IMR-90 (cell line): ENCODE data around the gene CDHR1. TPM values are rescaled to one million over a fixed set of nuclear protein-coding genes. Genes with fewer than 3 reads are reported as not detected.

Experiments
- ATAC-seq: fragments of 200-7000 bp; cut with Tn5 transposase; 2 replicates; pipeline ENCODE4 v1.9.1; 2020; ENCODE audit warnings: low read depth, mild to moderate bottlenecking, moderate library complexity
- BruUV-seq: library from RNA; stranded (reverse); fragments of 400-500 nt; replicated peaks from 2 replicates; lab custom pipeline; 2021; lab: Mats Ljungman, UMichigan
- CTCF ChIA-PET: fragments of 300-600 bp; formaldehyde crosslinking; extraction: SDS; loops from one replicate; lab custom pipeline; 2021; ENCODE audit warnings: antibody characterized with exemption; lab: Yijun Ruan, JAX
- POLR2A ChIA-PET: fragments of 300-600 bp; sonication (Branson Sonifier 250); formaldehyde crosslinking; loops from one replicate; lab custom pipeline; 2022; ENCODE audit warnings: antibody characterized with exemption; ENCODE audit not compliant: unreplicated experiment; lab: Charles Lee
- DNase-seq: peaks from one replicate; pipeline ENCODE4 v3.0.0; 2013
- H2AFZ ChIP-seq: replicated peaks from 2 replicates; pipeline ENCODE3; 2013; ENCODE audit warnings: low read length, mild to moderate bottlenecking; ENCODE audit not compliant: poor library complexity
- H2AK5ac ChIP-seq: 2 replicates; pipeline ENCODE4 v1.6.1; 2013; ENCODE audit warnings: low read depth, low read length, inconsistent platforms
- H2AK9ac ChIP-seq: replicated peaks from 2 replicates; pipeline ENCODE3; 2013; ENCODE audit warnings: mild to moderate bottlenecking, low read depth, low read length, moderate library complexity; ENCODE audit not compliant: poor library complexity
- H2BK120ac ChIP-seq: 2 replicates; pipeline ENCODE4 v1.6.1; 2013; ENCODE audit warnings: low read depth, low read length, inconsistent platforms
- H2BK15ac ChIP-seq: 3 replicates; pipeline ENCODE4 v1.6.1; 2013; ENCODE audit warnings: low read depth, low read length, inconsistent platforms
- H2BK20ac ChIP-seq: 2 replicates; pipeline ENCODE4 v1.6.1; 2013; ENCODE audit warnings: low read depth, mild to moderate bottlenecking, inconsistent platforms, low read length, moderate library complexity
- H2BK5ac ChIP-seq: 2 replicates; pipeline ENCODE4 v1.6.1; 2013; ENCODE audit warnings: mild to moderate bottlenecking, low read depth, low read length, inconsistent platforms; ENCODE audit not compliant: poor library complexity, severe bottlenecking
- H3K14ac ChIP-seq: replicated peaks from 2 replicates; pipeline ENCODE4 v1.6.1; 2013; ENCODE audit warnings: low read depth, low read length, inconsistent platforms
- H3K18ac ChIP-seq: 2 replicates; pipeline ENCODE4 v1.6.1; 2013; ENCODE audit warnings: low read depth, low read length, control low read depth
- H3K23ac ChIP-seq: 2 replicates; pipeline ENCODE4 v1.6.1; 2013; ENCODE audit warnings: low read depth, low read length, inconsistent platforms
- H3K27ac ChIP-seq: 2 replicates; pipeline ENCODE4 v1.5.1; 2013; ENCODE audit warnings: mild to moderate bottlenecking, control low read depth, low read length; ENCODE audit not compliant: insufficient read depth
- H3K27me3 ChIP-seq: 2 replicates; pipeline ENCODE4 v1.6.1; 2013; ENCODE audit warnings: low read length; ENCODE audit not compliant: control insufficient read depth, insufficient read depth
- H3K36me3 ChIP-seq: 2 replicates; pipeline ENCODE4 v1.6.1; 2013; ENCODE audit warnings: low read length, mixed read lengths; ENCODE audit not compliant: control insufficient read depth, insufficient read depth
- H3K4ac ChIP-seq: 2 replicates; pipeline ENCODE4 v1.6.1; 2013; ENCODE audit warnings: low read depth, low read length, inconsistent platforms
- H3K4me1 ChIP-seq: 2 replicates; pipeline ENCODE4 v1.6.1; 2013; ENCODE audit warnings: low read length, mixed read lengths; ENCODE audit not compliant: control insufficient read depth, insufficient read depth
- H3K4me2 ChIP-seq: 2 replicates; pipeline ENCODE4 v1.6.1; 2013; ENCODE audit warnings: low read depth, mild to moderate bottlenecking, control low read depth, low read length, moderate library complexity
- H3K4me3 ChIP-seq: 2 replicates; pipeline ENCODE4 v1.5.1; 2013; ENCODE audit warnings: low read depth, mild to moderate bottlenecking, control low read depth, low read length, moderate library complexity; ENCODE audit not compliant: insufficient read depth
- H3K56ac ChIP-seq: 2 replicates; pipeline ENCODE4 v1.6.1; 2013; ENCODE audit warnings: low read length, inconsistent platforms; ENCODE audit not compliant: insufficient read depth; ENCODE audit errors: extremely low read depth
- H3K79me1 ChIP-seq, 2 experiments: 2 replicates each; pipeline ENCODE4 v1.6.1; 2013; ENCODE audit warnings: low read length in 2 of 2, inconsistent platforms in 1 of 2, low read depth in 1 of 2
- H3K9ac ChIP-seq: 2 replicates; pipeline ENCODE4 v1.6.1; 2013; ENCODE audit warnings: low read depth, low read length, control low read depth
- H3K9me1 ChIP-seq: 2 replicates; pipeline ENCODE4 v1.6.1; 2013; ENCODE audit warnings: low read length, inconsistent platforms; ENCODE audit not compliant: insufficient read depth
- H3K9me3 ChIP-seq: 2 replicates; pipeline ENCODE4 v1.6.1; 2013; ENCODE audit warnings: low read length; ENCODE audit not compliant: control insufficient read depth, insufficient read depth
- H4K20me1 ChIP-seq: 2 replicates; pipeline ENCODE4 v1.6.1; 2013; ENCODE audit warnings: low read length, inconsistent platforms; ENCODE audit not compliant: insufficient read depth
- H4K5ac ChIP-seq: 2 replicates; pipeline ENCODE4 v1.6.1; 2013; ENCODE audit warnings: mild to moderate bottlenecking, low read depth, low read length, control low read depth
- H4K8ac ChIP-seq, 2 experiments: 2 replicates each; pipeline ENCODE4 v1.6.1; 2013; ENCODE audit warnings: low read depth in 2 of 2, low read length in 2 of 2, control low read depth in 1 of 2, inconsistent platforms in 1 of 2
- H4K91ac ChIP-seq: 2 replicates; pipeline ENCODE4 v1.6.1; 2013; ENCODE audit warnings: low read depth, low read length, inconsistent platforms; ENCODE audit not compliant: insufficient read depth
- BHLHE40 ChIP-seq: fragments of 150-350 bp; IDR thresholded peaks from 2 replicates; pipeline ENCODE4 v1.6.1; 2016; ENCODE audit warnings: mild to moderate bottlenecking, low read depth, low read length
- CEBPB ChIP-seq: IDR thresholded peaks from 2 replicates; pipeline ENCODE4 v1.6.1; 2012; ENCODE audit warnings: low read depth, low read length, improper control_type of control experiment
- CHD1 ChIP-seq: IDR thresholded peaks from 2 replicates; pipeline ENCODE4 v1.6.1; 2012; ENCODE audit warnings: low read depth, low read length, improper control_type of control experiment
- FOS ChIP-seq: fragments of 150-350 bp; IDR thresholded peaks from 2 replicates; pipeline ENCODE4 v1.6.1; 2016; ENCODE audit warnings: low read depth, low read length
- MAFK ChIP-seq: IDR thresholded peaks from 2 replicates; pipeline ENCODE4 v1.6.1; 2012; ENCODE audit warnings: low read depth, low read length, improper control_type of control experiment
- MAZ ChIP-seq: IDR thresholded peaks from 2 replicates; pipeline ENCODE4 v1.6.1; 2012; ENCODE audit warnings: low read depth, mild to moderate bottlenecking, low read length, improper control_type of control experiment, moderate library complexity, borderline replicate concordance
- MXI1 ChIP-seq: IDR thresholded peaks from 2 replicates; pipeline ENCODE4 v1.6.1; 2012; ENCODE audit warnings: low read depth, mild to moderate bottlenecking, low read length, moderate library complexity, borderline replicate concordance
- NFE2L2 ChIP-seq: fragments of 150-350 bp; IDR thresholded peaks from 2 replicates; pipeline ENCODE4 v1.6.1; 2016; ENCODE audit warnings: low read depth, mild to moderate bottlenecking, low read length
- POLR2A ChIP-seq: IDR thresholded peaks from 2 replicates; pipeline ENCODE4 v1.6.1; 2012; ENCODE audit warnings: mild to moderate bottlenecking, low read depth, low read length
- RAD21 ChIP-seq: IDR thresholded peaks from 2 replicates; pipeline ENCODE4 v1.6.1; 2012; ENCODE audit warnings: low read length, improper control_type of control experiment
- RCOR1 ChIP-seq: IDR thresholded peaks from 2 replicates; pipeline ENCODE4 v1.6.1; 2012; ENCODE audit warnings: mild to moderate bottlenecking, low read length, improper control_type of control experiment; ENCODE audit not compliant: insufficient replicate concordance
- RFX5 ChIP-seq: IDR thresholded peaks from 2 replicates; pipeline ENCODE4 v1.8.0; 2012; ENCODE audit warnings: low read depth, mild to moderate bottlenecking, low read length, moderate library complexity
- SMC3 ChIP-seq: fragments of 150-350 bp; IDR thresholded peaks from 2 replicates; pipeline ENCODE4 v1.6.1; 2016; ENCODE audit warnings: low read depth, mild to moderate bottlenecking, antibody characterized with exemption, low read length, moderate library complexity
- WGBS, 2 experiments: methylation state at CpG; one replicate each; pipeline versions ENCODE4 v1.1.5 to v1.1.7; 2013; ENCODE audit warnings: missing lambda C conversion rate in 2 of 2; ENCODE audit not compliant: insufficient read length in 1 of 2; ENCODE audit errors: extremely low coverage in 2 of 2; 5-methylcytosine and 5-hydroxymethylcytosine counted together
- dilution Hi-C: fragments of 300-500 bp; cut with HindIII; formaldehyde crosslinking; loops from one replicate; pipeline ENCODE4 v1.14.3; 2018; ENCODE audit warnings: low sequenced_read_pairs; ENCODE audit not compliant: unreplicated experiment
- in situ Hi-C: fragments of 300-500 bp; cut with MboI; formaldehyde crosslinking; loops from 3 replicates; pipeline ENCODE4 v1.14.3; 2019; ENCODE audit warnings: low sequenced_read_pairs, inconsistent platforms, mixed read lengths
- intact Hi-C: fragments of 100-400 bp; cut with micrococcal nuclease; formaldehyde crosslinking; loops from 2 replicates; pipeline ENCODE4 v1.10.0; 2022
- polyA plus RNA-seq, 3 experiments: library from polyadenylated mRNA; depleted of rRNA; stranded (reverse); fragments of >200 nt; gene quantifications; 2 replicates each; pipeline ENCODE4 v1.2.3, GENCODE V29; 2012; ENCODE audit warnings: low replicate concordance in 1 of 3
- total RNA-seq: library from RNA; depleted of rRNA; stranded (reverse); fragments of >200 nt; gene quantifications from 2 replicates; pipeline ENCODE4 v1.2.3, GENCODE V29; 2012
- TF ChIP-seq, protein P1 (sequence below): fragments of 150-350 bp; IDR thresholded peaks from 2 replicates; pipeline ENCODE4 v1.6.1; 2016; ENCODE audit warnings: low read depth, mild to moderate bottlenecking, low read length, moderate library complexity, borderline replicate concordance
- TF ChIP-seq, protein P2 (sequence below): fragments of 150-350 bp; IDR thresholded peaks from 2 replicates; pipeline ENCODE4 v1.6.1; 2017; ENCODE audit warnings: mild to moderate bottlenecking, antibody characterized with exemption, low read length, low read depth
- TF ChIP-seq, protein P3 (sequence below): conservative IDR thresholded peaks from 2 replicates; pipeline ENCODE4 v1.5.1; 2012; ENCODE audit warnings: mild to moderate bottlenecking, low read depth, low read length, improper control_type of control experiment

Gene CDHR1
- total and polyA plus RNA-seq, 2 of the 4 experiments (the other 2 are of a cell fraction), result not detected

DNA sequence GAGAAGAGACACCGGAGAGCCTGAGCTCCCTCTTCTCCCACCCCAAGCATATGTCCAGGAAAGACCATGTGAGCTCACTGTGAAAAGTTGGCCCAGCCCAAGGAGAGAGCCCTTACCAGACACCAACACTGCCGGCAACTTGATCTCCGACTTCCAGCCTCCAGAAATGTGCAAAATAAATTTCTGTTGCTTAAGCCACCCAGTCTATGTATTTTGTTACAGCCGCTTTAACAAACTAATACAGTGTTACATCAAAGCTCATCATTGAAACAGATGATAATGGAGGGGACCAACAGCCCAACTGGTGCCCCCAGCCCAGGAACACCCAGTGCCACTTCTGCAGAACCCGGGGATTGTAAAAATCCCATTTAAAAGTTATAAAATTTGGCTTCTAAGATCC is 69.4 kb downstream of the CDHR1 start:
- ChIA-PET POLR2A (no interaction called here), CTCF (interaction anchor here (1.3 to 2.1 kb wide), 2 partner anchors 273 to 278 kb away, joined by 3 to 15 read pairs; no protein-coding TSS in a partner anchor)
- Histone ChIP-seq H3K79me1 (no peaks in the 10 kb centered on the region), H3K4me3 (no peak overlapping the region), H3K27ac (no peak overlapping the region), H3K14ac (no peak overlapping the region), H4K20me1 (no peaks in the 10 kb centered on the region), H2BK120ac (no peak overlapping the region), H3K4me2 (no peak overlapping the region), H2AK5ac (no peak overlapping the region), H4K5ac (no peak overlapping the region), H4K8ac (no peak overlapping the region), H3K4ac (no peak overlapping the region), H3K9me1 (no peaks in the 10 kb centered on the region; the same call in 1 of the 2 replicates), H2BK20ac (no peak overlapping the region), H3K56ac (no peak overlapping the region), H3K9me3 (no peaks in the 10 kb centered on the region), H2AFZ (no peak overlapping the region), H3K18ac (no peak overlapping the region), H3K27me3 (peaks cover 3% of the 10 kb centered on the region; the same call in 1 of the 2 replicates), H2AK9ac (no peak overlapping the region), H3K4me1 (no peaks in the 10 kb centered on the region), H2BK15ac (no peak overlapping the region), H3K9ac (no peak overlapping the region), H2BK5ac (no peak overlapping the region), H3K23ac (no peak overlapping the region), H3K36me3 (no peaks in the 10 kb centered on the region), H4K91ac (no peak overlapping the region)
- no peak for DNase-seq
- WGBS, 2 experiments, result no CpG with 5 or more reads among the region's 5 CpGs
- dilution Hi-C loops, result no loop called here
- no peak for ATAC-seq
- in situ Hi-C loops, result loop anchor here (10.0 kb wide), 1 partner anchor 101 kb away; no protein-coding TSS in a partner anchor
- no peak for TF ChIP-seq FOS
- TF ChIP-seq, protein P1, sequence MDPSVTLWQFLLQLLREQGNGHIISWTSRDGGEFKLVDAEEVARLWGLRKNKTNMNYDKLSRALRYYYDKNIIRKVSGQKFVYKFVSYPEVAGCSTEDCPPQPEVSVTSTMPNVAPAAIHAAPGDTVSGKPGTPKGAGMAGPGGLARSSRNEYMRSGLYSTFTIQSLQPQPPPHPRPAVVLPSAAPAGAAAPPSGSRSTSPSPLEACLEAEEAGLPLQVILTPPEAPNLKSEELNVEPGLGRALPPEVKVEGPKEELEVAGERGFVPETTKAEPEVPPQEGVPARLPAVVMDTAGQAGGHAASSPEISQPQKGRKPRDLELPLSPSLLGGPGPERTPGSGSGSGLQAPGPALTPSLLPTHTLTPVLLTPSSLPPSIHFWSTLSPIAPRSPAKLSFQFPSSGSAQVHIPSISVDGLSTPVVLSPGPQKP, result no peak
- no peak for TF ChIP-seq CHD1
- TF ChIP-seq, protein P2, sequence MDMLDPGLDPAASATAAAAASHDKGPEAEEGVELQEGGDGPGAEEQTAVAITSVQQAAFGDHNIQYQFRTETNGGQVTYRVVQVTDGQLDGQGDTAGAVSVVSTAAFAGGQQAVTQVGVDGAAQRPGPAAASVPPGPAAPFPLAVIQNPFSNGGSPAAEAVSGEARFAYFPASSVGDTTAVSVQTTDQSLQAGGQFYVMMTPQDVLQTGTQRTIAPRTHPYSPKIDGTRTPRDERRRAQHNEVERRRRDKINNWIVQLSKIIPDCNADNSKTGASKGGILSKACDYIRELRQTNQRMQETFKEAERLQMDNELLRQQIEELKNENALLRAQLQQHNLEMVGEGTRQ, result no peak
- TF ChIP-seq POLR2A, result no peak
- TF ChIP-seq MAFK, result no peak
- TF ChIP-seq, protein P3, sequence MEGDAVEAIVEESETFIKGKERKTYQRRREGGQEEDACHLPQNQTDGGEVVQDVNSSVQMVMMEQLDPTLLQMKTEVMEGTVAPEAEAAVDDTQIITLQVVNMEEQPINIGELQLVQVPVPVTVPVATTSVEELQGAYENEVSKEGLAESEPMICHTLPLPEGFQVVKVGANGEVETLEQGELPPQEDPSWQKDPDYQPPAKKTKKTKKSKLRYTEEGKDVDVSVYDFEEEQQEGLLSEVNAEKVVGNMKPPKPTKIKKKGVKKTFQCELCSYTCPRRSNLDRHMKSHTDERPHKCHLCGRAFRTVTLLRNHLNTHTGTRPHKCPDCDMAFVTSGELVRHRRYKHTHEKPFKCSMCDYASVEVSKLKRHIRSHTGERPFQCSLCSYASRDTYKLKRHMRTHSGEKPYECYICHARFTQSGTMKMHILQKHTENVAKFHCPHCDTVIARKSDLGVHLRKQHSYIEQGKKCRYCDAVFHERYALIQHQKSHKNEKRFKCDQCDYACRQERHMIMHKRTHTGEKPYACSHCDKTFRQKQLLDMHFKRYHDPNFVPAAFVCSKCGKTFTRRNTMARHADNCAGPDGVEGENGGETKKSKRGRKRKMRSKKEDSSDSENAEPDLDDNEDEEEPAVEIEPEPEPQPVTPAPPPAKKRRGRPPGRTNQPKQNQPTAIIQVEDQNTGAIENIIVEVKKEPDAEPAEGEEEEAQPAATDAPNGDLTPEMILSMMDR, result no peak
- no peak for TF ChIP-seq RAD21
- TF ChIP-seq RFX5, result no peak
- TF ChIP-seq BHLHE40, result no peak
- TF ChIP-seq MXI1, result no peak
- TF ChIP-seq MAZ, result no peak
- no peak for TF ChIP-seq SMC3
- TF ChIP-seq CEBPB, result no peak
- no peak for TF ChIP-seq NFE2L2
- TF ChIP-seq RCOR1, result no peak
- BruUV-seq, result no TSS peak
- intact Hi-C loops, result loop anchor here (1.0 to 2.0 kb wide), 3 partner anchors 89 to 274 kb away; no protein-coding TSS in a partner anchor
